ENCODE results near the gene POU3F3.

POU3F3 gene

GRCh38 chr2:104846786-104847585 lies 6.9 kb upstream of the POU3F3 start:
- no peak for DNase-seq (ENCODE audit: low read depth in 3 of 3, low spot score in 1 of 3)

DNA sequence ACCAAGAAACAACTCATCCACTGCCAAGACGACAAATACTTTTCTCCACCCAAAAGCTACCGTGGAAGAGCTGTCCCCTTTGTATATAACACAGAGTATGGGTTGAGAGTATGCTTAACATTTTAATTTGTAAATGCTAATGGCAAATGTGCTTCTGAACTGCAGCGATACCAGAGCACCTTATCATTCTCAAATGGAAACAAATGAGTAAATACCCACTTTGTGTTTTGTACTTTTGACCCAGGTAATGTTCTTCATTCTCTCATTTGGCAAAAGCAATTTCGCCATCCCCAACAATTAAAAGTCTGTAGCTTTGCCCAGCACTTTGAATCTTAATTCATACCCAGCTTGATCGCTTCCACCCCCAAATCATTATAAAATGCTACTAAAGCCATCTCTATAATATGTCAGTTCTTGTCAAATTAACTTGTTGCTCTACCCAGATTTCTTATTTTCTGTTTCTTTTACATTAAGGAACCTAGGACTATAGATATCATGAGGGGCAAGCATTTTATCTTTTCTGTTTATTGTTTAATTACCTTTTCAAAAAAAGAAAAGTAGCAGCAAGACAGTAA lies 6.2 kb upstream of the POU3F3 start:
- DNase-seq (ENCODE audit: low read depth in 3 of 3, low spot score in 1 of 3): no peak

DNA sequence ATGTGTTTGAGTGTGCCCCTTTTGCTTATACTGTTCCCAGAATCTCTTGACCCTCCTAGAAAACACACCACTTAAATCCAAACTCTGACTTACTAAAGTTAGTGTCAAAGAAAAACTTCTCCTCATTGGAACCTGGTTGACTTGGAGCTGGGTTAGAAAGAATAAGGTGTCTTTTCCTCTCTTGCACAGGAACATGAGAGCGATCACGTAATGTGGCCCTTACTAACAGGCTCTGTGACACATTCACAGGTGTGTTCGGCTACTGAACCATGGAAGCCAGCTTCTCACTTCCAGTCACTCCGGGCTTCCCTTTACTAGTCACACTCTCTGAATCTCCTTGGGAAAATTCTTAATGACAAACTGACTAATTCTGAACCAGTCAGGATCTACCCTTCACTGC lies 5.4 kb upstream of the POU3F3 start:
- DNase-seq (ENCODE audit: low read depth in 3 of 3, low spot score in 1 of 3): no peak

DNA sequence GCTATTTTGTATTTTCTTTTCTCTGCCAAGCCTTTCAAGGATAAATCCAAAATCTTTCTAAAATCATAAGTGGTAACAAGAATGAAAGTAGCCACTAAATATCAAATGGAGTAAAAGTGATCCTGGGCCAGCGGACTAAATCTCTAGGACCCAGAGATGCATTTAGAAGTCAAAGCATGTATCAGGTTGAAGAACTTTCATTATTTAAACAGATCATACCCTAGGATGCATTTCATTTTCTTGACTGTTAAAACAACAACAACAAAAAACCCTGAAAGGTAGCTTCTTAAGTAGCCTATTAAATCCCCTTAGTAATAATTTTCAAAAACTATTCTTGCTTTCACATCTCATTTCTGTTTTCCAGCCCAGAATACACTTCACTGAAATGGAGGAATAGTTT lies 4.8 kb upstream of the POU3F3 start:
- DNase-seq (ENCODE audit: low read depth in 3 of 3, low spot score in 1 of 3): no peak

- DNase-seq (ENCODE audit: low read depth in 3 of 3, low spot score in 1 of 3): peak in 1 of 3 donors; percentile 49
Measured at GRCh38 chr2:104849618-104850141, 4.2 kb upstream of the POU3F3 start.

DNA sequence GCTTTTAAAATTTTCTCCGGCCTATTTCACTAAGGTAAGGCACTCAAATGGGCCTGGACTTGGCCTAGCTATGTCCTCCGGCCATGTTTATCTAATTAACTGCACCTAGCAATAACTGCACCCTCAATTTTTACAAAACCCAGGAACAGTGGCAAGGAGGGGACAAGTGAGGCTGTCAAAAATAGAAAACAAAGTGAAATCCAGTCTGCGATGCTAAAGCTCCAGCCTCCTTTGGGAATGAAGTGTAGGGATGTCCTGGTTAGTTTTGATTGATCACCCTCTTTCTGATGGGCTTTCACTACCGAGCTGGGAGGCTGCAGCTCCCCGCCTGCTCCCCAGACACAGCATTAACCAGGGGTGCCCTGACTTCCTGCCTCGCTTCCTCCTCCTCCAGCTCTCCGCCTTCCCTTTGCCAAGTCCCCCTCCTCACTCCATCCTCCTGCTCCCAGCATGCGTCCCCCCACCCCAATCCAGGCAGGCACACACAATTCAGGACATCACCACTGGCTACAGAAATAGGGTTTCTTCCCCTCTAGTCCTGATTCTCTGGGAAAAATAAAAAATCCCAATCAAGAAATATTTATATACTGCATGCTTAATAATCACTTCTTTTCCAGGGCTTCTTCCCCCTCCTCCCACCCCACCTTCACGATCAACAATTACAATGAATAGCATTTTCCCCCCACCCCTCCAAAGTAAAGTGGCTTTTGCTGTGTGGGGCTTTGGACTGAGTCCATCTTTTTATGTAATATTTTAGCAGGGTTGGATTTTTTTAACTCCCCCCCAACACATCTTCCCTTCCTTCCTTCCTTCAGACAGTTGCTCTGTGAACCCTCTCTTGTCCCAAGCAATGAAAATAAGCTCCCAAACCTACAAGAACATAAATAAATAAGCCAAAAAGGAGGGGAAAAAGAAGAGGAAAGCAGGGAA lies 3.3 kb upstream of the POU3F3 start:
- no peak for DNase-seq (ENCODE audit: low read depth in 3 of 3, low spot score in 1 of 3)

GRCh38 chr2:104851291-104852089 lies 2.4 kb upstream of the POU3F3 start:
- DNase-seq (ENCODE audit: low read depth in 3 of 3, low spot score in 1 of 3): no peak

DNA sequence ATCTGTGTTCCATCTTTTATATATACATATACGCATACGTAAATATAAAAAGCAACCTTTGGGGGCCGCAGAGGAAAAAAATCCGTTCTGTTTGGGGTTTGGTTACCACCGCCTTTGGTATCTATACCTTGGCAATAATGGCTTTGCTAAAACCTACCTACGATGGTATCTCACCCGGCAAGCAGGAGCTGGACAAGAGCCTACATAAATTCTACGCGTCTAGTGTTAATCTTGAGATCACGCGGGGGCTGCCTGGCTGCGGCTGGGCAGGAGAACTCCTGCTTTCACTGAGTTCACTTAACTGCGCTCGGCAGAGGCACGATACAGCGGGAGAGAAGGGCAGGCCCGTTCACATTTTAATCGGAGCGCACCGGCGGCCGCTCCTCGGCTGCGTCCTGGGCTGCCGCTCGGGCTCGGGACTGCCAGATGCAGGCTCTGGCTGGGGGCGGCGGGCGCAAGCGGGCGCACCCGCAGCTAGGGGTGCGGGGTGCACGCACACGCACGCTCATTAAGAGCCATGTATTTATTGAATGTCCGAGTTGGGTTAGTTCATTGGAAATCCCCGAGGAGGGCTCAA lies 1.7 kb upstream of the POU3F3 start:
- no peak for DNase-seq (ENCODE audit: low read depth in 3 of 3, low spot score in 1 of 3)

DNA sequence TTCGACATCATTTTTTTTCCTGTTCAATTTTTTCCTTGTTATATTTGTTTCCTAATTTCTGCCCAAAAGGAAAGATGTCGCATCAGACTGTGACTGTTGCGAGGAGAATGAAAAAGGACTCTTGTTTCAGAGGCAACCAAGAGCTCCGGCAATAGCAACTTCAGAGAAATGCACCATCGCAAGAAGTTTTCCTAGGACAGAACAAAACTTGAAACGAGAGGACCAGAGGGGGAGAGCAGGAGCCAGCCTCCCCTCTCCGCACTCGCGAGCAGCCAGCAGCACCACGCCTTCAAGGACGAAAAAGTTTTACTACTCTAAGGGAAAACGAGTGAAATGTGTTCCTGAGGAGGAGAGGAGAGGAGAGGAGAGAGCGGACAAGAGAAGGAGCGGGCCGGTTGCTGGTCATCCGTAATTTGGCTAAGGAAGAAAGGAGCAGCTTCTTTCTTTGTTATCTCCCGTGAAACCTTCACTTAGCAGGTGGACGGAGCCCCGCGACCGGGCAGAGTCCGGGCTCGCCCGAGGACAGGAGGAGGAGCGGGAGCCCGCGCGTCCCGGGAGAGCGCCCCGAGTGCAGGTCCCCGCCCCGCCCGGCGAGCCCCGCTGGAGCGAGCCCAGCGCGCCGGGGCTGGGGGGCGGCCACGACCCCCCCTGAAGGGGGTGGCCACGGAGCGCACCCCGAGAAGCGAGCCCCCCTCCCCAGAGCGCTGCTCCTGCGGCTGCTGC lies 744 bp downstream of the POU3F3 start:
- no peak for DNase-seq (ENCODE audit: low read depth in 3 of 3, low spot score in 1 of 3)

- no peak for DNase-seq (ENCODE audit: low read depth in 3 of 3, low spot score in 1 of 3)
Measured at GRCh38 chr2:104855221-104856085, 1.5 kb downstream of the POU3F3 start.

DNA sequence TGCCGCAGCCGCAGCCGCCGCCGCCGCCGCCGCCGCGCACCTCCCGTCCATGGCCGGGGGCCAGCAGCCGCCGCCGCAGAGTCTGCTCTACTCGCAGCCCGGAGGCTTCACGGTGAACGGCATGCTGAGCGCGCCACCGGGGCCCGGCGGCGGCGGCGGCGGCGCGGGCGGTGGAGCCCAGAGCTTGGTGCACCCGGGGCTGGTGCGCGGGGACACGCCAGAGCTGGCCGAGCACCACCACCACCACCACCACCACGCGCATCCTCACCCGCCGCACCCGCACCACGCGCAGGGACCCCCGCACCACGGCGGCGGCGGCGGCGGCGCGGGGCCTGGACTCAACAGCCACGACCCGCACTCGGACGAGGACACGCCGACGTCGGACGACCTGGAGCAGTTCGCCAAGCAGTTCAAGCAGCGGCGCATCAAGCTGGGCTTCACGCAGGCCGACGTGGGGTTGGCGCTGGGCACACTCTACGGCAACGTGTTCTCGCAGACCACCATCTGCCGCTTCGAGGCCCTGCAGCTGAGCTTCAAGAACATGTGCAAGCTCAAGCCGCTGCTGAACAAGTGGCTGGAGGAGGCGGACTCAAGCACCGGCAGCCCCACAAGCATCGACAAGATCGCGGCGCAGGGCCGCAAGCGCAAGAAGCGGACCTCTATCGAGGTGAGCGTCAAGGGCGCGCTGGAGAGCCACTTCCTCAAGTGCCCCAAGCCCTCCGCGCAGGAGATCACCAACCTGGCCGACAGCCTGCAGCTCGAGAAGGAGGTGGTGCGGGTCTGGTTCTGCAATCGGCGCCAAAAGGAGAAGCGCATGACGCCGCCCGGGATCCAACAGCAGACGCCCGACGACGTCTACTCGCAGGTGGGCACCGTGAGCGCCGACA lies 2.4 kb downstream of the POU3F3 start:
- DNase-seq (ENCODE audit: low read depth in 3 of 3, low spot score in 1 of 3): no peak

DNA sequence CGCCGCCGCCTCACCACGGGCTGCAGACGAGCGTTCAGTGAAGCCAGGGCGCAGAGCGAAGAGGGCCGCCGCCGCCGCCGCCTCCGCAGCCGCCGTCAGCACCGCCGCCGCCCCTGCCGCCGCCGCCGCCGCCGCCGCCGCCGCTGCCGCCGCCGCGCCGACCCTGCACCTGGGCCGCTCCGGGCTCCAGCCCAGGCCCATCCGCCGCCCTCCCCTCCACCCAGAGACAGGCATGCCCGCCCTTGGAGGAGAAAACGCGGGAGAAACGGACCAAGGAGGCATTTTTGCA lies 3.0 kb downstream of the POU3F3 start:
- DNase-seq (ENCODE audit: low read depth in 3 of 3, low spot score in 1 of 3): no peak

GRCh38 chr2:104857262-104858005 lies 3.5 kb downstream of the POU3F3 start:
- no peak for DNase-seq (ENCODE audit: low read depth in 3 of 3, low spot score in 1 of 3)

DNA sequence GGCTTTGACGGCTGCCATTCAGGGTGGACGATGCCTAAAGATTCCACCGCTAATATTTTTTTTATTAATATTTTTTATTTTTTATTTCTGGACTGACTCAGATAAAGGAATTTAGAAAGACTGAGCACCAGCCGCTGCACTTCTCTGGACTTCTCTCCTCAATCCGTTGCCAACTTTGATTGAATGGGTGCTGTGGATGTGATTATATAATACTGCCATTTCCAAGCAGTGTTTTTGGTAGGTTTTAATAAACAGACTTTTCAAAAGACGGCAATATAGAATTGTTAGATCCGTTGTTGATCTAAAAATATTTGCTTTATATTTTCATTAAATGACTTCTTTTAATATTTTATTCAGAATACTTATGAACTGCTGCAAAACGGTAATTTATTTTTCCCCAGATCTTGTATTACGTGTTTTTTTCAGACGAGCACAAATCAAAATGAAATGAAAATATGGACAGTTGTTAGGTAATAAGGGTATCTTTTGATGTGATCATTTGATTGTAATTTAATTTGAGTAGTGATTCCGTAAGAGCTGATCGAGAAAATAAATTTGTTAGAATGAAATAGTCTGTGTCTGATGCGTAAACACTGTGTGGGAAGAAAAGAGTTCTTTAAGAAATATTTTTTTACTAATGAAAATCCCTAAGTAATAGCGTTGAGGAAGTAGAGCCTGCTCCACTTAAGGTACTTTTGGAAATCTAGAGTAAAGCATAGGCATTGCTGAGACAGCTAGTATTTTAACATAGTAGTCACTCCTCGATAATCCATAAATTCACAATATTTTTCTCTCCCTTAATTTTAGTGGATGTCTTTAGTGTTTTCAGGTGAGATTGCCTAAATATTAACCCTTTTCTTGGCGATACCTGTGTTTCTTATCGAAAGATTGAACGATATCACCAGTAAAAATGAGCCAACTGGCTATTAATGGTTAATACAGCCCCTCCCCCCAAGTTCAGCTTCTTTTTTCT lies 4.4 kb downstream of the POU3F3 start:
- no peak for DNase-seq (ENCODE audit: low read depth in 3 of 3, low spot score in 1 of 3)

GRCh38 chr2:104859291-104859765 lies 5.4 kb downstream of the POU3F3 start:
- DNase-seq (ENCODE audit: low read depth in 3 of 3, low spot score in 1 of 3): no peak
